K562 treated with DMSO at 1 percent for 24 hours (cell line): Measurements from ENCODE around the gene OR10V1. TPM values are rescaled to one million over a fixed set of nuclear protein-coding genes. Genes with fewer than 3 reads are reported as not detected.

Experiments
- total RNA-seq: library from RNA; unstranded; fragments of 300-600 nt; gene quantifications from 2 replicates; pipeline ENCODE4 v1.2.3, GENCODE V29; 2022; ENCODE audit warnings: low read depth; ENCODE audit not compliant: insufficient read depth

OR10V1 gene, protein sequence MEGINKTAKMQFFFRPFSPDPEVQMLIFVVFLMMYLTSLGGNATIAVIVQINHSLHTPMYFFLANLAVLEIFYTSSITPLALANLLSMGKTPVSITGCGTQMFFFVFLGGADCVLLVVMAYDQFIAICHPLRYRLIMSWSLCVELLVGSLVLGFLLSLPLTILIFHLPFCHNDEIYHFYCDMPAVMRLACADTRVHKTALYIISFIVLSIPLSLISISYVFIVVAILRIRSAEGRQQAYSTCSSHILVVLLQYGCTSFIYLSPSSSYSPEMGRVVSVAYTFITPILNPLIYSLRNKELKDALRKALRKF
- not detected in 2 replicates for total RNA-seq

DNA sequence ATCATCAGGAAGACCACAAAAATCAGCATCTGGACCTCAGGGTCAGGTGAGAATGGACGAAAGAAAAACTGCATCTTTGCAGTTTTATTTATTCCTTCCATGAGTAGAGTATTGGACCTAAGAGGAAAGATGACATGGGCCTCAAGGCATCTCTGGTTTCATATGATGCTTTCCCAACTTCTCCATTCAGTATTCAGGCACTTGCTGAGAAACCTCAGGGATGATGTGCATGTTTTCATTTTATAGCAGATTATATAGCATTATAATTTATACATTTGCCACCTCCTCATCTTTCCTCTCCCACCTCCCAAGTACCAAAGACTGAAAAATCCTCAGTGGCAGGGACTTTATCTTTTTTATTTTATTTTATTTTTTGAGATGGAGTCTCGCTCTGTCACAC, at the start of gene OR10V1:
TSS of gene OR10V1 (minus strand) at position 101 of the 400 bp plus-strand sequence. CDS start at position 101, 0 bp downstream.

DNA sequence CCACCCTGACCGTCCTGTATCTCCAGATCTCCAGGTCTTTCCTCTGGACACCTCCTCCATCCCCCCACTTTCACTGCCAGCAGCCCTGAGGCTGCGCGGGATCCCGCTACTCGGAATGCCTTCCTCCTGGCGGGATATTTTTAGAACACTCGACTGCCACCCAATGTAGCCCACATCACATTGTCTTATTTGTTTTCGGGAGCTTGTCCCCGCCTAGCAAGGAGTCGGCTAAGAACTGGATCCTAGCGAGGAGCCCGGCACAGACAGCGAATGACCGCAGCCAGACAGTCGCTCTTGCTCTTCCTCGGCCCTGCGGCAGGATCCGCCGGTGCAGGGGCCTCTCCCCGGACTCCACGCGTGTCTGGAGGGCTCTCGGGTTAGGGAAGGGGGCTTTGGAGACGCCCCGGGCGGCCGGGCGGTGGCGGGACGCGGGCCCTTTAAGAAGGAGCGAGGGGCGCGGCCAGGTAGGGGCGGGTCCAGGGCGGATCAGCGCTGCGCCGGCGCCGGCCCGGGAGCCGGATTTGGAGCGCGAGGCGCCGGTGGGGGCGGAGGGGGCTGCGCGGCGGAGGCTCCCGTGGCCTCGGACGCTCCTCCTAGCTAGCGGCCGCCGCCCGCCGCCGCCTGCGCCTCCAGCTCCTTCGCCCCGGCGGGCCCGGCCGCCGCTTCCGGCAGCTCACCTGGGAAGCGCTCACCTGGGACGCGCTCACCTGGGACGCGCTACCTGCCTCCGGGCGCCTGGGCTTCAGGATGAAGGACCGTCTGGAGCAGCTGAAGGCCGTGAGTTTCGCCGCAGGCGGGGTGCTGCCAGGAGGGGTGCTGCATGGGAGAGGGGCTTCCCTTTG, 41.4 kb upstream of the OR10V1 start, which contains the start of gene STX3:
TSS of gene STX3 (plus strand) at position 518 of the 842 bp plus-strand sequence. CDS start at position 748, 230 bp downstream.

DNA sequence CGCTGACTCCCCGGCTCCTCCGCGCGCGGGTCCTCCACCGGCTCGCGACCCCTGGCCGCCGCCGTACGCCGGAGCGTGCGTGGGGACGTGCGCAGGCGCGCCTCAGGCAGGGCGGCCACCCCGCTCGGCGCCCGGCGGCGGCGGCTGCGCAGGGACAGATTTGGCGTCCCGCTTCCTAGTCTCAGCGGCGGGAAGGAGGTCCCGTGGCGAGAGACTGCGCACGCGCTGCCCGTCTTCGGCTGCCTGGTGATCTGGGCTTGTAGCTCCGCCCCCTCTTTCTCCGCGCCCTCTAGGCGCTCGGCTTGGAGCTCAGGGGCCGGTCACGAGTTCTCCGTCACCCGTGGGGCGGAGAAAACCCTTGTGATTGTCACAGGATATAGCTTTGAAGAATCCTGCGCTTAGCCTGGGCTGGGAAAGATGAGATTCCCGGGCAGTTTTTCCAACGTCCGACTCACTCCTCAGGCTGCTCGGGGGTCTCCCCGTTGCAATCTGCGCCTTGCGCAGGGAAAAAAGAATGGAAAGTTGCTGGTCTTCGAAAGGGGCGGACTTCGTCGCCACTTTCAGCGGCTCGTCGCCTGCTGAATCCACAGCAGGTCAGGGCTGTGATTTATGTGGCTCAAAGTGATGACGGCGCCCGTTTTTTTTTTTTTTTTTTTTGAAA, 44.6 kb downstream of the OR10V1 start, which contains the start of gene PATL1:
TSS of gene PATL1 (minus strand) at position 88 of the 661 bp plus-strand sequence. CDS start 142 bp downstream, outside the sequence.

Other genes with a start within 250 kb of the OR10V1 start
- not detected in 2 replicates for gene OR4D10, start 240.5 kb downstream of the OR10V1 start, total RNA-seq
- gene OR4D11, start 210.3 kb downstream of the OR10V1 start, total RNA-seq: not detected in 2 replicates
- gene OR4D9, start 202.3 kb downstream of the OR10V1 start, total RNA-seq: not detected in 2 replicates
- 35.3 and 40.8 TPM in 2 replicates for gene OSBP, start 98.1 kb downstream of the OR10V1 start, total RNA-seq
- gene PATL1, start 44.8 kb downstream of the OR10V1 start, total RNA-seq: 26.7 and 29.5 TPM in 2 replicates
- 86.2 and 106 TPM in 2 replicates for gene STX3, start 41.5 kb upstream of the OR10V1 start, total RNA-seq
- 66.2 and 67.8 TPM in 2 replicates for gene MRPL16, start 96.9 kb upstream of the OR10V1 start, total RNA-seq
- not detected in 2 replicates for gene CBLIF, start 131.7 kb upstream of the OR10V1 start, total RNA-seq
- 9.7 and 10.0 TPM in 2 replicates for gene TCN1, start 152.6 kb upstream of the OR10V1 start, total RNA-seq
- not detected in 2 replicates for gene OOSP3, start 164.9 kb upstream of the OR10V1 start, total RNA-seq
- 0.67 TPM in 1 of 2 replicates, not detected in the other for gene OOSP1, start 224.6 kb upstream of the OR10V1 start, total RNA-seq